ENCODE results near the gene KLHL7.
"Not testable (repeated sequence)": the region's sequence is repeated elsewhere in the genome, so short reads cannot be mapped to it uniquely, and the experiment has no call there.

Gene KLHL7

DNA sequence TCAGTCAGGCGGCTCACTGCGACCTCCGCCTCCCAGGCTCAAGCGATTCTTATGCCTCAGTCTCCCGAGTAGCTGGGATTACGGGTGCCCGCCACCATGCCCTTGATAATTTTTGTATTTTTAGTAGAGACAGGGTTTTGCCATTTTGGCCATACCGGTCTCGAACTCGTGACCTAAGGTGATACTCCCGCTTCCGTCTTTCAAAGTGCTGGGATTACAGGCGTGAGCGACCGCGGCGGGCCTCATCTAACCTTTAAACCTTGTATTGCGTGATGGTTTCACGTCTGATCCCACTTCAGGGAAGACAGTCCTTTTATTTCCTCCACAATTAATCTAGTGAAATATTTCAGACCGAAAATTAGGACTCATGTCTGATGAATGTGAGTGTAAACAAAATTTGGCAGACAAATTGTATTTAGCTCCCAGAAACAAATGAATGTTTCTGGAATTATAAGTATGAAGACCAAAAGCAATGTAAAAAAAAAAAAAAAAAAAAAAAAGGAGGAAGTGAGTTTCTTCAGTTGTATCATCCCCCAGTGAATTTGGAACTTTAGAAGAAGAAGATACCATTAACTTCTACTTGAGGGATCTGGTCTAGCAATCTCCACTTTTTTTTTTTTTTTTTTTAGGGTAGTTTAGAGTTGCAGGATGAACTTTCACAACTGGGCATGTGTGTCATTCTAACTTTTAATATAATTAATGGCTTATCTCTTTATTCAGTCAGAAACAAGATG lies 77.9 kb downstream of the KLHL7 start:
- no peak for DNase-seq

- DNase-seq: no peak
Observed at GRCh38 chr7:23184291-23184690, 78.7 kb downstream of the KLHL7 start.

- peak in 1 of 2 experiments; percentile 68 for DNase-seq
Observed at GRCh38 chr7:23184709-23185359, 79.2 kb downstream of the KLHL7 start.

DNA sequence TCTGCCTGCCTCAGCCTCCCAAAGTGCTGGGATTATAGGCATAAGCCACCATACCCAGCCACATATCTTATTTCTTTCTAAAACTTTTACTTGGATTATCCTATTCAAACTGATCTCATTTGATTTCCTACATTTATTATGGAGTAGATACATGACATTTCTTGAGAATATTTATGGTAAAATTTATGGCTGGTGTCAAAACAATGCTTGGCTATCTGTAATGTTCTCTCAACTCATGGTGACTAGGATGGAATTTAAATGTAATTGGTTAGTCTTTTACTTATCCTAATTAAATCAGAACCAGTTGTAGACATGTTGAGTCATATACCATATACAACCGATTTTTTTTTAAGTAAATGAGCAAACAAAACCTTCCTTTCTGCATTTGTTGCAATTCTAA lies 80.4 kb downstream of the KLHL7 start:
- DNase-seq: no peak

- no peak for DNase-seq
Observed at GRCh38 chr7:23191022-23191421, 85.4 kb downstream of the KLHL7 start.

- not testable (repeated sequence) for DNase-seq
Observed at GRCh38 chr7:23193650-23194227, 88.2 kb downstream of the KLHL7 start.

DNA sequence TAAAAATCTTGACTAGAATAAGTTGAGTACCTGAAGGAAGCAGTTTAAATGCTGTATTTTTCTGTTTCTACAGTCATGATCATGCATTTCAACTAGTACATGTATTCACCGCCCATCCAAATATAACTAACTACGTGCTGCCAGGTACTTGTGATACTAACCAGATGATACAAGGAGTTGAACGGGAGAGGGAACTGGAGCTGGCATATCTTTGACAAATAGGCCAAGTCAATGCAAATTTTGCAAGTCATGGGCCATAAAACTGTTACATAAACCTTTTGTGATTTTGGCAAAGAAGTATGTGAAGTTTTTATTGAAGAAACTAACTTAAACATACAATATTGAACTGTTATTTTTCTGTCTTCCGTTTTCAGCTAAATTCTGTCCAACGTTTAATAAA lies 90.7 kb downstream of the KLHL7 start:
- no peak for DNase-seq

DNA sequence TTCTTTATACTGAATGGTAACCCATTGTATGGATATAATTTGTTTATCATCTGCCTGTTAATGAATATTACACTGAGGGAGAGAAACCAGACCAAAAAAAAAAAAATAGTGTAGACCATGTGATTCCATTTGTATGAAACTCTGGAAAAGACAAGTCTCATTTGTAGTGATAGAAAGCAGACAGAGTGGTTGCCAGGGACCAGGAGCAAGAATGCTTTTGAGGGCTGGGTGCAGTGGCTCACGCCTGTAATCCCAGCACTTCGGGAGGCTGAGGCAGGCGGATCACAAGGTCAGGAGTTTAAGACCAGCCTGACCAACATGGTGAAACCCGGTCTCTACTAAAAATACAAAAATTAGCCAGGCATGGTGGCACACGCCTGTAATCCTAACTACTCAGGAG lies 92.2 kb downstream of the KLHL7 start:
- DNase-seq: not testable (repeated sequence)

DNA sequence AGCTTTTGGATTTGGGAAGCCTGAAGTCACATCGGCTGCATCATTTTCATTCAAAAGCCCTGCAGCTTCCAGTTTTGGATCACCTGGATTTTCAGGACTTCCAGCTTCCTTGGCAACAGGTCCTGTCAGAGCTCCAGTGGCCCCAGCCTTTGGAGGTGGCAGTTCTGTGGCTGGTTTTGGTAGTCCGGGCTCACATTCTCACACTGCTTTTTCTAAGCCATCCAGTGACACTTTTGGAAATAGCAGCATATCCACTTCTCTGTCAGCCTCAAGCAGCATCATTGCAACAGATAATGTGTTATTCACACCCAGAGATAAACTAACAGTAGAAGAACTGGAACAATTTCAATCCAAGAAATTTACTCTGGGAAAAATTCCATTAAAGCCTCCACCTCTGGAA lies 94.7 kb downstream of the KLHL7 start:
- DNase-seq: no peak

GRCh38 chr7:23204241-23204640 lies 98.7 kb downstream of the KLHL7 start:
- no peak for DNase-seq

GRCh38 chr7:23205577-23205908 lies 100.0 kb downstream of the KLHL7 start:
- DNase-seq: no peak

DNA sequence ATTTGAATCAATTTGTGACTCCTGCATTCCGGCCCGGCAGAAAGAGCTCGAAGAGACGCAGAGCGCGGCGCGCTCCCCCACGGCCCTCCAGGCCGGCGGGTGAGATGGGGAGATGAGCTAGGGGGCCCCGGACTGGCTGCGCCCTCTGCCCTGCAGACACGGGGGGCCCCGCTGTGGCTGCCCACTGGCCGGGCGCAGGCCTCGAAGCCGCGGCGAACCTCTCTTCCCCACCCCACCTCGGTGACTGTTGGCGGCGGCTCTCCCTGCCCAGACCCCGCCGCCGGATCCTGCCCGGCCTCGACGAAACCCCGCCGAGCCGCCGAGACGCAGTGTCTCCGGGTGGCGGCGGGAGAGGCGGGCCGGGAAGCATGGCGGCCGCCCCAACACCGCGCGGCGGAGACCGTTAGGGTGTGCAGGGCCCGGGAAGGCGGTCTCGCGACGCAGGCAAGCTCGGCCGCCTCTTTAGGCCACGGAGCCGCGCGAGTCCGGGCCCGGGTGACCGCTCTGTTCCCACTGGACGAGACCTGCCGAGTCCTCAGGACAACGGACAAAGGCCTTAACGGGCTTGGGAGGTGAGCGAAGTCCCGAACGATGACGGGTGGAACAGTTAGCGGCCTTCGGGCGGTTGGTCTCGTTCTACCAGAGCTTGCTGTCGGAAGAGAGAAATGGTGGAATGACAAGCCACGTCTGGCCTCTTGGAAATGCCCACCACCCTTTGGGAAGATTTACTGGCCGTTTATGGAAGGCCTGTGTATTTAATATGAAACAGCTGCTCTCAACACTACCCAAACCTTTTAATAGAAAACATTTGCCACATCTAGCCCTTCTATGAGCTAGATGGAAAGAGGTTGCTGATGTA lies 100.6 kb downstream of the KLHL7 start:
- DNase-seq: no peak

DNA sequence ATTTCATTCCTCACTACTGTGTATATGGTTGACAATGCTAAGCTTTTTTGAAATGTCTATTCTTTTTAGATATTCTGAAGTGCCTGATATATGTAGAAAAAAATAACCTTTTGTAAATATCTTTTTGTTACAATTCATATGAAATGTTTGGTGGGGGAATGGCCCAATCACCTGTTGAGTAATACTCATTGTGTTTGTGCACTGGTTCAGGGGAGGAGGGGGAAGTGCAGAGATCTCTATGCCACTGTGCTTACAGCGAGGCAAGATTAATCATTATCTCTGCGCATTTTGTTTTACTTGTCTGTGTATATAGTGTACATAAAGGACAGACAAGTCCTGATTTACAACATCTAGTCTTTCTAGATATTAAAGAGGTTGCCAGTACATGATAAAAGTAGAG lies 101.4 kb downstream of the KLHL7 start:
- DNase-seq: no peak

DNA sequence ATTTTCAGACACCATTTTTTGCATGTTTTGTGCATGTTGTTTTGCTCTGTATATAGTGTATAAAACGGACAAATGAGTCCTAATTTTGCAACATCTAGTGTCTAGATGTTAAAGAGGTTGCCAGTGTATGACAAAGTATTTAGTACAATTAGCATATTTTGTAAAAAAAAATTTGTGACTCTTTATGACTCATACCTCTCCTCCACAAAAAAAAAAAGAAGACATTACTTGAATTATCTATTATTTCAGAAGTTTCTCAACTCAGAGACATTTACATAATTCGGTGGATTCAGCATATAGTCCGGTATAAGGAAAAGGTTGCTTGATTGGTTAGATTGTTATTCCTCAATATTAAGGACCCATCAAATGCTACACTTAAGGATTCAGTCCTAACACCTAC lies 102.3 kb downstream of the KLHL7 start:
- no peak for DNase-seq

DNA sequence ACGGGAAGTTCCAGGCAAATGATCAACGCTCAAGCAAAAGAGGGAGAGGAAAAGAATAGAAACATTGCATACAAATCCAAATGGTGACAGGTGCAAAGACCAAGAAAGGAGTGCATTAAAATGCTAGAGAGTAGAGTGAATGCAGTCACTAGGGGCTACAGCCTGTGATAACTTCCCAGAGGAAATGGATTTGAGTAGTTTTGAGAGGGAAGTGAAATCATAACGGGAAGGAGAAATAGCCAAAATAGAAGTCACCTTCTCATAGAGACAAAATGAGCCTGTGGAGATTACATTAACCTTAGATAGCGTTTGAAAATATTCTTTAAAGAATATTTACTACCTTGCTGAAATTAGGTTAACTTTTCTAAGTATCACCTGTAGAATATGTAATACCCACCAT lies 102.7 kb downstream of the KLHL7 start:
- no peak for DNase-seq

- DNase-seq: no peak
Observed at GRCh38 chr7:23210506-23210905, 104.9 kb downstream of the KLHL7 start.

DNA sequence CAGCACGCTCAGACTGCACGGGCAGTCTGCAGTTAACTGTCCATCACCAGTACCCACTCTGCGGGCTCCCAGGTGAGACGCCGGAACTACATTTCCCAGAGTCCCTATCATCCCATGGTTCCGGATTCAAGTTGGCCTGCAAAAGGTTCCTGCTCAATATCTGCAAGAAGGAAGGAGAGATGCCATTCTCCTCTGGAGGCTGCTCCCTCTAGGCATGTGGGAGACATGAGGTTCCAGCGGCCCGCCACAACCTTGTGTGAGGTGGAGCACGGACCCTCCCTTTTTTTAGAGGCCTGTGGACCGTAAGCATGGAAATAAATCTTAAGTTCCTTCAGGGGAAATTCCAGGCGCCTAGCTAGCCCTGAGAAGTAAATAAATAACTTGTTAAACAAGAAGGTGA lies 106.0 kb downstream of the KLHL7 start:
- no peak for DNase-seq

GRCh38 chr7:23212395-23212794 lies 106.8 kb downstream of the KLHL7 start:
- DNase-seq: no peak

- DNase-seq: no peak
Observed at GRCh38 chr7:23212841-23213240, 107.3 kb downstream of the KLHL7 start.

GRCh38 chr7:23213755-23214154 lies 108.2 kb downstream of the KLHL7 start:
- DNase-seq: no peak

DNA sequence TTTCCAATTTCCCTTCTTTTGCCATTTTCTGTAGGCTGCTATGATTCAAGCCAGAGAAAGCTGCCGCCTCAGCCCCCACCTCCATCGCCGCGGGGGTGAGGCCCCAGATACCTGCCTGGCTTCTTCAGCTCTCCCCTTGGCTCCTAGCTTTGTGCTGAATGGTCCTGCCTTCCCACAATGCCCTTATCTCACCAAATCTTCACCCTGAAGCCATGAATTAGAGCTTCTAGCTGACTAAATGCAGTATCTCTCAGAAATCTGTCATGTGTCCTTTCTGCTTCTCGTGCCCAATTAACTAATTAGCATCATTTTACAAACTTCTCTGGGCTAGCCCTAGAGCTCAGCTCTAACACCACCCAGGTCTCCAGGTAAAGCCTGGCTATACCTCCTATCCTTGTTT lies 108.8 kb downstream of the KLHL7 start:
- DNase-seq: no peak

DNA sequence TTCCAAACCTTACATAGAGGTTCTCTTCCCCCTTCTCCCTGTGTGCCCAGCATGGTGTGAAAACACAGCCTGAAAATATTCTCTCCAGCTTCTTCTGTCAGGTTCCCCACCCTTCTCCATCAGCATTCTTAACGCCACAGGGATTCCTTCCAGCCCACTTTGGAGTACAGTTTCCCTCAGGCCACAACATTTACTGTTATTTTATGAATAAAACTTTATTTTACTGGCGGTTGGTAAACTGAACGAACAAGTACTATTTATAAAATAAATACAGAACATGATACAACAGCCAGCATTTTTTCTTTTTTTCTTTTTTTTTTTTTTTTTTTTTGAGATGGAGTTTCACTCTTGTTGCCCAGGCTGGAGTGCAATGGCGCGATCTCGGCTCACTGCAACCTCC lies 109.4 kb downstream of the KLHL7 start:
- no peak for DNase-seq

- DNase-seq: no peak
Observed at GRCh38 chr7:23216021-23216420, 110.4 kb downstream of the KLHL7 start.

GRCh38 chr7:23218196-23218595 lies 112.6 kb downstream of the KLHL7 start:
- DNase-seq: no peak
